ENCODE measurements around the gene OR51B5. TPM values are rescaled to one million over a fixed set of nuclear protein-coding genes. Genes with fewer than 3 reads are reported as not detected.

The OR51B5 gene
- total and polyA plus RNA-seq, 12 donors = 0.25 to 0.46 TPM; not detected in 10

GRCh38 chr11:5351208-5351607 is 7.9 kb upstream of the OR51B5 start, which contains the start of gene OR51B6:
Gene OR51B6 (plus strand): TSS chr11:5351508. CDS start chr11:5351508, 0 bp downstream.
- DNase-seq (no peak), ATAC-seq (no peak)
- TF ChIP-seq CTCF (IDR thresholded peaks at IDR 0.05) = no peak
- no peaks in the 10 kb centered on the region for H3K36me3 ChIP-seq
- no peaks in the 10 kb centered on the region for H3K4me1 ChIP-seq
- no peak within 1 kb of the TSS for H3K27ac ChIP-seq
- no peak within 1 kb of the TSS for H3K4me3 ChIP-seq
- intact Hi-C loops (cut with DNase I) = no loop called here
- H3K27me3 ChIP-seq = no peaks in the 10 kb centered on the region
- H3K9me3 ChIP-seq = no peaks in the 10 kb centered on the region
- 67 to 79% methylated on average over 1 of the region's 1 CpG for whole genome bisulfite sequencing, 2 donors

GRCh38 chr11:5349550-5349949 is 6.2 kb upstream of the OR51B5 start:
- TF ChIP-seq CTCF (IDR thresholded peaks at IDR 0.05) = no peak
- Histone ChIP-seq H3K4me1 (no peaks in the 10 kb centered on the region), H3K9me3 (no peaks in the 10 kb centered on the region), H3K27ac (no peak overlapping the region), H3K36me3 (no peaks in the 10 kb centered on the region), H3K27me3 (no peaks in the 10 kb centered on the region), H3K4me3 (no peak overlapping the region)
- WGBS, 2 donors = 45 to 48% methylated on average over 1 of the region's 1 CpG
- intact Hi-C loops (cut with DNase I) = no loop called here
- DNase-seq (no peak), ATAC-seq (no peak)

GRCh38 chr11:5348551-5349194 is 5.3 kb upstream of the OR51B5 start:
- Histone ChIP-seq H3K4me1 (no peaks in the 10 kb centered on the region), H3K27me3 (no peaks in the 10 kb centered on the region), H3K9me3 (no peaks in the 10 kb centered on the region), H3K4me3 (no peak overlapping the region), H3K36me3 (no peaks in the 10 kb centered on the region), H3K27ac (no peak overlapping the region)
- DNase-seq = no peak
- WGBS, 2 donors = 17 to 20% methylated on average over 3 of the region's 3 CpGs
- intact Hi-C loops (cut with DNase I) = no loop called here
- TF ChIP-seq CTCF (IDR thresholded peaks at IDR 0.05) = no peak
- ATAC-seq = no peak

GRCh38 chr11:5345831-5346230 is 2.5 kb upstream of the OR51B5 start:
- Histone ChIP-seq H3K4me1 (no peaks in the 10 kb centered on the region), H3K27me3 (no peaks in the 10 kb centered on the region), H3K9me3 (no peaks in the 10 kb centered on the region), H3K36me3 (no peaks in the 10 kb centered on the region), H3K27ac (no peak overlapping the region), H3K4me3 (no peak overlapping the region)
- intact Hi-C loops (cut with DNase I) = no loop called here
- TF ChIP-seq CTCF (IDR thresholded peaks at IDR 0.05) = no peak
- no peak for DNase-seq
- 43 to 49% methylated on average over 3 of the region's 3 CpGs for WGBS, 2 donors
- ATAC-seq = no peak
